Testis (tissue), 3 donors: ENCODE results near the gene PORCN. TPM values are rescaled to one million over a fixed set of nuclear protein-coding genes. Genes with fewer than 3 reads are reported as not detected.

ENCODE experiments used
- DNase-seq: peaks from one replicate; pipeline ENCODE4 v3.0.0-alpha.2; 2019
- H3K27ac ChIP-seq, 2 donors: fragments of 200-600 bp; sonication (generic); one replicate each; pipeline ENCODE4 v1.5.1; 2019
- H3K27me3 ChIP-seq: fragments of 200-600 bp; sonication (generic); one replicate; pipeline ENCODE4 v1.5.1; 2019
- H3K36me3 ChIP-seq: fragments of 200-600 bp; sonication (generic); one replicate; pipeline ENCODE4 v1.5.1; 2017; ENCODE audit warnings: low read depth; ENCODE audit errors: missing control alignments
- H3K4me1 ChIP-seq: fragments of 200-600 bp; sonication (generic); one replicate; pipeline ENCODE4 v1.5.1; 2019
- H3K4me3 ChIP-seq, 2 donors: fragments of 200-600 bp; sonication (generic); one replicate each; pipeline ENCODE4 v1.5.1; 2017 to 2019
- H3K9me3 ChIP-seq: fragments of 200-600 bp; sonication (generic); one replicate; pipeline ENCODE4 v1.5.1; 2017
- CTCF ChIP-seq, 3 experiments: fragments of 450-650 bp in 2 of 3; fragments of 200-600 bp in 1 of 3; sonication (generic) in 1 of 3; IDR thresholded peaks; one replicate each; pipeline ENCODE4 v1.5.1; 2016 to 2019; ENCODE audit warnings: antibody characterized with exemption in 3 of 3, mild to moderate bottlenecking in 2 of 3, moderate library complexity in 1 of 3
- POLR2A ChIP-seq: fragments of 450-650 bp; IDR thresholded peaks from one replicate; pipeline ENCODE4 v1.6.1; 2017; ENCODE audit warnings: antibody characterized with exemption, mild to moderate bottlenecking, moderate library complexity
- WGBS, 2 donors: methylation state at CpG; one replicate each; pipeline ENCODE4 v1.1.5; 2018; 5-methylcytosine and 5-hydroxymethylcytosine counted together
- intact Hi-C: fragments of 100-400 bp; cut with DNase I; formaldehyde crosslinking; loops from one replicate; pipeline ENCODE4 v1.15.1; 2023; ENCODE audit warnings: low total_unique reads
- polyA plus RNA-seq: library from polyadenylated mRNA; stranded (reverse); fragments of 350-450 nt; fragmentation: Illumina TruSeq; extraction: RNeasy Lipid Tissue Mini Kit (QIAGEN cat#74804); gene quantifications from one replicate; pipeline ENCODE4 v1.2.3, GENCODE V29; 2014; ENCODE audit warnings: low read depth, low replicate concordance; ENCODE audit not compliant: insufficient read depth
- total RNA-seq, 2 donors: library from RNA; depleted of rRNA; stranded (reverse); fragments of >200 nt; gene quantifications; one replicate each; pipeline ENCODE4 v1.2.3, GENCODE V29; 2016

The PORCN gene
- total and polyA plus RNA-seq, 3 donors from 2014 or later: 25.0 to 110 (median 58.7) TPM

GRCh38 chrX:48520455-48520854, 11.7 kb downstream of the PORCN start:
- intact Hi-C loops: no loop called here
- H3K27ac ChIP-seq: no peak overlapping the region
- peaks cover 3% of the 10 kb centered on the region for H3K4me1 ChIP-seq
- 100% methylated on average over 1 to 2 of the region's 2 CpGs for WGBS, 2 donors
- H3K27me3 ChIP-seq: no peaks in the 10 kb centered on the region
- no peaks in the 10 kb centered on the region for H3K9me3 ChIP-seq
- no peaks in the 10 kb centered on the region for H3K36me3 ChIP-seq
- no peak for TF ChIP-seq CTCF (IDR thresholded peaks at IDR 0.05)
- TF ChIP-seq POLR2A: no peak
- DNase-seq: no peak
- H3K4me3 ChIP-seq: no peak overlapping the region

- H3K4me3 ChIP-seq: no peak overlapping the region
- 17 to 29% methylated on average over 1 to 2 of the region's 2 CpGs for WGBS, 2 donors
- no peaks in the 10 kb centered on the region for H3K36me3 ChIP-seq
- H3K27ac ChIP-seq: no peak overlapping the region
- no peaks in the 10 kb centered on the region for H3K9me3 ChIP-seq
- DNase-seq: no peak
- intact Hi-C loops: no loop called here
- H3K27me3 ChIP-seq: no peaks in the 10 kb centered on the region
- H3K4me1 ChIP-seq: peaks cover 3% of the 10 kb centered on the region
- no peak for TF ChIP-seq POLR2A
- no peak for TF ChIP-seq CTCF (IDR thresholded peaks at IDR 0.05)
These were observed 12.2 kb downstream of the PORCN start for GRCh38 chrX:48520976-48521352.

DNA sequence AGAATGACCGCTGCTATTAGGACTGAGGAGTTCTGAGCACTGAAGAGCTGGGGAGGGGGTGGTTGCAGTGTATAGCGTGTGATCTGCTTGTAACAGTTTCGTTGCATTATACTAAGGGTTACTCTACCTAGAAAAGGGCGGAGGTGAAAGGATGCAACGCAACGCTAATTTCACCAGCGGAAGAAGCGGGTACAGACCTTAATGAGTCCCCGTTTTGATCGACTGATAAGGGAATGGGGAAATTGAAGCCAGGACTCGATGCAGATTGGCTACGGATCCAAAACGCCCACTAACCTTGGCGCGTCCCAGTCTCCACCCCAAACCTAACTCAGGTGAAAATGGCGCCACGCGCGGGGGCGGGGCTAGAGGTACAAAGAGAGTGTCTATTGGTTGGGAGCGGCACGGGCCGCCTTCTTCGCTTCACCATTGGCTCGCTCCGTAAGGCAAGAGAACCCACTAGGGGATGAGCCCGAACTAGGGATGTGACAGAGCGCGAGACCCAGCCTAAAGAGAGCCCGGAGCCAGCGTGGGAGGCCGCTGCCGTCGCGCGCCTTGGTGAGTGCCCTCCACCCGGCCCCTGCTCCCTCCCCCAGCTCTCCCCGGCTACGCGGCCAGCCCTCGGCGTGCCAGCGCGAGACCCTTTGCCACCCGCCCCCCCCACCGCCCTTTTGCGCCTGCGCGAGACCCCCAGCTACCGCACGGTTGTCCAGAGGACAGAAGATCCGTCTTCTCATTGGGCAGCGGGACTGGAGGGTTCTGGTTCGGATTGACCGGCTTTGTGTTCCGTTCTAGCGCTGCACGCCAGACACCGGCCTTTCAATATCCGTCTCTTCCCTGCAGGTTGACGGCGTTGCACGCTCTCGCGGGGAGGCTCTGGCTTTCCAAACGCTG, 12.8 kb downstream of the PORCN start, which contains the start of gene EBP:
EBP (plus strand) TSS at position 456 of the 891 bp plus-strand sequence. CDS start 1,964 bp downstream, outside the sequence.
- peak within 1 kb of the TSS; percentile 58 to 65 for H3K4me3 ChIP-seq
- TF ChIP-seq POLR2A (no peak), CTCF (IDR thresholded peaks at IDR 0.05) (no peak)
- peak within 1 kb of the TSS in 1 of 2 donors; percentile 59 for H3K27ac ChIP-seq
- H3K4me1 ChIP-seq: peaks cover 3% of the 10 kb centered on the region
- peak; percentile 92 for DNase-seq
- WGBS, 2 donors: 2% methylated on average over 17 to 24 of the region's 66 CpGs
- intact Hi-C loops: no loop called here
- H3K36me3 ChIP-seq: no peaks in the 10 kb centered on the region
- no peaks in the 10 kb centered on the region for H3K9me3 ChIP-seq
- H3K27me3 ChIP-seq: no peaks in the 10 kb centered on the region

DNA sequence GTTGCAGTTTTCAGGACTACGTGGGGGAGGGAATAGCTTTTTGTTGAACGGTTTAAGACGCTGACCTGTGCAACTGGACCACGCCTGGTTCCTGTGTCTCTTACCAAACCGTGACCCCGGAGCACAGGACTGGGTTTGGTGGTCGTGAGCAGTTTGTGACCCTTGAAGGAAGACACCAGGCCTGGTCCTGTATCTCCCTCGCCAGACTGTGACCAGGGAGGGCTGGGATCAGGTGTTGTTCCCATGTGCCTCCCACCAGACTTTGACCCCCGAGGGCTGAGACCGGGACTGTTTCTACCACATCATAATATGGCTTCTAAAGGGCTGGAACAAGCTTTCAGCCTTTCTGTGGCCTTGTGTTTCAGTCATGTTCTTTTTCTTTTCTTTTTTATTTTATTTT, 13.5 kb downstream of the PORCN start:
- peaks cover 3% of the 10 kb centered on the region for H3K4me1 ChIP-seq
- peak overlapping the region; percentile 58 to 65 for H3K4me3 ChIP-seq
- WGBS, 2 donors: 0 to 5% methylated on average over 2 to 6 of the region's 10 CpGs
- TF ChIP-seq CTCF (IDR thresholded peaks at IDR 0.05) (no peak), POLR2A (no peak)
- peak overlapping the region in 1 of 2 donors; percentile 59 for H3K27ac ChIP-seq
- H3K9me3 ChIP-seq: no peaks in the 10 kb centered on the region
- intact Hi-C loops: no loop called here
- H3K27me3 ChIP-seq: no peaks in the 10 kb centered on the region
- DNase-seq: no peak
- H3K36me3 ChIP-seq: no peaks in the 10 kb centered on the region
